CD4-positive, alpha-beta T cell treated with Interleukin-6 for 4 hours (primary cell): Measurements from ENCODE around the gene TYW3.
A peak's percentile ranks its signal among the peaks of the same experiment; 100 is the strongest.

ENCODE experiments used
- DNase-seq: peaks from one replicate; pipeline ENCODE4 v3.0.0-alpha.2; 2020; ENCODE audit warnings: mixed read lengths

TYW3 gene

GRCh38 chr1:74732960-74733603 lies at the start of gene TYW3, which contains the start of gene CRYZ:
Gene TYW3, plus strand, starts transcription at chr1:74733152. Its CDS starts 93 bp downstream, at chr1:74733245.
Gene CRYZ, minus strand, starts transcription at chr1:74733050. Its CDS starts 8,229 bp downstream, at chr1:74724821.
- DNase-seq = peak; percentile 85

GRCh38 chr1:74683656-74684055 lies 49.3 kb upstream of the TYW3 start:
- no peak for DNase-seq

GRCh38 chr1:74684301-74684700 lies 48.7 kb upstream of the TYW3 start:
- no peak for DNase-seq

GRCh38 chr1:74686928-74687327 lies 46.0 kb upstream of the TYW3 start:
- no peak for DNase-seq

GRCh38 chr1:74689621-74690363 lies 43.2 kb upstream of the TYW3 start:
- DNase-seq = peak; percentile 47

- no peak for DNase-seq
Measured at GRCh38 chr1:74690364-74690696, 42.6 kb upstream of the TYW3 start.

GRCh38 chr1:74690909-74691308 lies 42.0 kb upstream of the TYW3 start:
- no peak for DNase-seq

- DNase-seq = no peak
Measured at GRCh38 chr1:74693473-74693872, 39.5 kb upstream of the TYW3 start.

- DNase-seq = no peak
Measured at GRCh38 chr1:74697832-74698231, 35.1 kb upstream of the TYW3 start.

GRCh38 chr1:74699331-74699730 lies 33.6 kb upstream of the TYW3 start:
- no peak for DNase-seq

- no peak for DNase-seq
Measured at GRCh38 chr1:74703386-74704182, 29.4 kb upstream of the TYW3 start.

GRCh38 chr1:74712881-74713280 lies 20.1 kb upstream of the TYW3 start:
- DNase-seq = no peak

GRCh38 chr1:74713849-74714248 lies 19.1 kb upstream of the TYW3 start:
- no peak for DNase-seq

- DNase-seq = no peak
Measured at GRCh38 chr1:74714429-74715235, 18.3 kb upstream of the TYW3 start.

- no peak for DNase-seq
Measured at GRCh38 chr1:74715236-74715502, 17.8 kb upstream of the TYW3 start.

- DNase-seq = no peak
Measured at GRCh38 chr1:74715806-74716205, 17.1 kb upstream of the TYW3 start.

GRCh38 chr1:74716822-74717221 lies 16.1 kb upstream of the TYW3 start:
- no peak for DNase-seq

GRCh38 chr1:74717626-74718025 lies 15.3 kb upstream of the TYW3 start:
- DNase-seq = no peak

- no peak for DNase-seq
Measured at GRCh38 chr1:74726063-74726462, 6.9 kb upstream of the TYW3 start.

GRCh38 chr1:74728736-74729135 lies 4.2 kb upstream of the TYW3 start:
- DNase-seq = no peak

GRCh38 chr1:74729741-74730478 lies 3.0 kb upstream of the TYW3 start:
- no peak for DNase-seq

- DNase-seq = no peak
Measured at GRCh38 chr1:74731399-74732052, 1.4 kb upstream of the TYW3 start.
